GM23248 (cell line): ENCODE results near the gene PXT1. TPM values are rescaled to one million over a fixed set of nuclear protein-coding genes. Genes with fewer than 3 reads are reported as not detected.

Experiments
- DNase-seq: peaks from one replicate; pipeline ENCODE4 v3.0.0-alpha.2; 2015
- H2AFZ ChIP-seq: fragments of 200-600 bp; sonication (generic); 2 replicates; pipeline ENCODE4 v1.6.1; 2016; ENCODE audit warnings: antibody characterized with exemption
- H3F3A ChIP-seq: fragments of 200-600 bp; sonication (generic); 2 replicates; pipeline ENCODE4 v1.6.1; 2016; ENCODE audit warnings: mild to moderate bottlenecking, antibody characterized with exemption, mixed run types; ENCODE audit not compliant: insufficient read depth
- H3K27ac ChIP-seq: fragments of 200-600 bp; sonication (generic); 2 replicates; pipeline ENCODE4 v1.5.1; 2016; ENCODE audit warnings: mild to moderate bottlenecking
- H3K27me3 ChIP-seq: fragments of 200-600 bp; sonication (generic); replicated peaks from 2 replicates; pipeline ENCODE4 v1.6.1; 2016; ENCODE audit warnings: mild to moderate bottlenecking; ENCODE audit not compliant: insufficient read depth
- H3K36me3 ChIP-seq: fragments of 200-600 bp; sonication (generic); 2 replicates; pipeline ENCODE4 v1.6.1; 2016; ENCODE audit warnings: low read depth, mild to moderate bottlenecking
- H3K4me1 ChIP-seq: fragments of 200-600 bp; sonication (generic); 2 replicates; pipeline ENCODE4 v1.6.1; 2016; ENCODE audit warnings: mild to moderate bottlenecking; ENCODE audit not compliant: insufficient read depth
- H3K4me2 ChIP-seq: fragments of 200-600 bp; sonication (generic); one replicate; pipeline ENCODE4 v1.6.1; 2016; ENCODE audit warnings: mild to moderate bottlenecking; ENCODE audit not compliant: unreplicated experiment
- H3K4me3 ChIP-seq: fragments of 200-600 bp; sonication (generic); 2 replicates; pipeline ENCODE4 v1.5.1; 2016; ENCODE audit warnings: mild to moderate bottlenecking
- H3K79me2 ChIP-seq: fragments of 200-600 bp; sonication (generic); 2 replicates; pipeline ENCODE4 v1.6.1; 2016; ENCODE audit warnings: mild to moderate bottlenecking; ENCODE audit not compliant: insufficient read depth
- H3K9ac ChIP-seq: fragments of 200-600 bp; sonication (generic); 2 replicates; pipeline ENCODE4 v1.6.1; 2016; ENCODE audit warnings: mild to moderate bottlenecking
- H3K9me2 ChIP-seq: fragments of 200-600 bp; sonication (generic); 2 replicates; pipeline ENCODE4 v1.6.1; 2016; ENCODE audit warnings: mixed run types, mild to moderate bottlenecking, moderate library complexity; ENCODE audit not compliant: insufficient read depth
- H3K9me3 ChIP-seq: fragments of 200-600 bp; sonication (generic); one replicate; pipeline ENCODE4 v1.6.1; 2017; ENCODE audit warnings: low read depth
- H4K20me1 ChIP-seq: fragments of 200-600 bp; sonication (generic); 2 replicates; pipeline ENCODE4 v1.6.0; 2016; ENCODE audit not compliant: insufficient read depth
- EZH2 ChIP-seq: fragments of 200-600 bp; sonication (generic); IDR thresholded peaks from 2 replicates; pipeline ENCODE4 v1.6.1; 2018; ENCODE audit warnings: antibody characterized with exemption, mild to moderate bottlenecking; ENCODE audit not compliant: insufficient read depth, poor library complexity, severe bottlenecking
- EZH2phosphoT487 ChIP-seq: fragments of 200-600 bp; sonication (generic); IDR thresholded peaks from 2 replicates; pipeline ENCODE4 v1.6.1; 2018; ENCODE audit warnings: antibody characterized with exemption, moderate library complexity, mild to moderate bottlenecking, low read depth; ENCODE audit not compliant: insufficient read depth
- WGBS, 2 experiments: methylation state at CpG; one replicate each; pipeline ENCODE4 v1.1.6; 2015 to 2017; ENCODE audit warnings: low lambda C conversion rate in 2 of 2, low coverage in 1 of 2; ENCODE audit errors: missing lambda C conversion rate in 2 of 2; 5-methylcytosine and 5-hydroxymethylcytosine counted together
- in situ Hi-C: fragments of 300-500 bp; cut with MboI; formaldehyde crosslinking; loops from 2 replicates; pipeline ENCODE4 v1.15.0; 2020
- polyA plus RNA-seq: library from polyadenylated mRNA; unstranded; fragments of >200 nt; fragmentation: Nextera tagmentation; extraction: Ambion mirVana; gene quantifications from 2 replicates; pipeline ENCODE4 v1.2.1, GENCODE V29; 2016
- total RNA-seq: library from RNA; depleted of rRNA; stranded (reverse); fragments of >200 nt; shearing (Covaris generic); gene quantifications from 2 replicates; pipeline ENCODE4 v1.2.3, GENCODE V29; 2014

PXT1 gene
- total and polyA plus RNA-seq, 2 experiments from 2014 or later, result not detected

GRCh38 chr6:36443471-36444428 is 1.1 kb upstream of the PXT1 start:
- H3K4me2 ChIP-seq, result peak overlapping the region; percentile 98
- peaks cover 38% of the 10 kb centered on the region for H3F3A ChIP-seq
- peak overlapping the region; percentile 87 for H2AFZ ChIP-seq
- peaks cover 37% of the 10 kb centered on the region for H3K4me1 ChIP-seq
- in situ Hi-C loops, result no loop called here
- H3K27ac ChIP-seq, result peak overlapping the region; percentile 92
- H3K9me3 ChIP-seq, result no peaks in the 10 kb centered on the region
- TF ChIP-seq EZH2phosphoT487 (no peak), EZH2 (no peak)
- peak overlapping the region; percentile 87 for H3K4me3 ChIP-seq
- 4 to 6% methylated on average over 18 of the region's 18 CpGs for WGBS, 2 experiments
- H3K9ac ChIP-seq, result peak overlapping the region; percentile 91
- DNase-seq, result peak; percentile 53
- H3K36me3 ChIP-seq, result peaks cover 9% of the 10 kb centered on the region; the same call in 1 of the 2 replicates
- no peaks in the 10 kb centered on the region for H4K20me1 ChIP-seq
- H3K79me2 ChIP-seq, result peaks cover 58% of the 10 kb centered on the region
- no peaks in the 10 kb centered on the region for H3K9me2 ChIP-seq
- H3K27me3 ChIP-seq, result no peaks in the 10 kb centered on the region

GRCh38 chr6:36442103-36442670 is 467 bp downstream of the PXT1 start:
- peak overlapping the region; percentile 92 for H3K27ac ChIP-seq
- no peaks in the 10 kb centered on the region for H4K20me1 ChIP-seq
- H3K27me3 ChIP-seq, result no peaks in the 10 kb centered on the region
- H3K4me1 ChIP-seq, result peaks cover 39% of the 10 kb centered on the region
- peaks cover 38% of the 10 kb centered on the region for H3F3A ChIP-seq
- H2AFZ ChIP-seq, result peak overlapping the region; percentile 87
- no peaks in the 10 kb centered on the region for H3K9me2 ChIP-seq
- TF ChIP-seq EZH2phosphoT487, result no peak
- TF ChIP-seq EZH2, result no peak
- H3K9me3 ChIP-seq, result no peaks in the 10 kb centered on the region
- WGBS, 2 experiments, result 33 to 45% methylated on average over 12 of the region's 12 CpGs
- 0 out of 2 replicates have a peak, but pooled peaks cover 9% of the 10 kb centered on the region for H3K36me3 ChIP-seq
- peak overlapping the region; percentile 91 for H3K9ac ChIP-seq
- in situ Hi-C loops, result no loop called here
- no peak for DNase-seq
- peak overlapping the region; percentile 87 for H3K4me3 ChIP-seq
- peak overlapping the region; percentile 98 for H3K4me2 ChIP-seq
- H3K79me2 ChIP-seq, result peaks cover 43% of the 10 kb centered on the region

GRCh38 chr6:36441307-36441894 is 1.3 kb downstream of the PXT1 start:
- TF ChIP-seq EZH2 (no peak), EZH2phosphoT487 (no peak)
- H3K27ac ChIP-seq, result peak overlapping the region; percentile 92
- no peaks in the 10 kb centered on the region for H3K9me2 ChIP-seq
- H2AFZ ChIP-seq, result peak overlapping the region; percentile 17; the same call in 1 of the 2 replicates
- no peaks in the 10 kb centered on the region for H3K9me3 ChIP-seq
- peak; percentile 100 for DNase-seq
- H3K4me2 ChIP-seq, result peak overlapping the region; percentile 98
- peaks cover 35% of the 10 kb centered on the region for H3K79me2 ChIP-seq
- H3K36me3 ChIP-seq, result 0 out of 2 replicates have a peak, but pooled peaks cover 3% of the 10 kb centered on the region
- in situ Hi-C loops, result no loop called here
- H4K20me1 ChIP-seq, result no peaks in the 10 kb centered on the region
- H3K4me1 ChIP-seq, result peaks cover 47% of the 10 kb centered on the region
- H3K9ac ChIP-seq, result peak overlapping the region; percentile 91
- no peak overlapping the region for H3K4me3 ChIP-seq
- H3F3A ChIP-seq, result peaks cover 45% of the 10 kb centered on the region
- no peaks in the 10 kb centered on the region for H3K27me3 ChIP-seq
- 2 to 3% methylated on average over 8 of the region's 8 CpGs for WGBS, 2 experiments

- no peaks in the 10 kb centered on the region for H3K9me3 ChIP-seq
- peak overlapping the region; percentile 34 for H3K4me3 ChIP-seq
- no peaks in the 10 kb centered on the region for H4K20me1 ChIP-seq
- H3K79me2 ChIP-seq, result no peaks in the 10 kb centered on the region
- no peaks in the 10 kb centered on the region for H3K9me2 ChIP-seq
- no peaks in the 10 kb centered on the region for H3K36me3 ChIP-seq
- in situ Hi-C loops, result no loop called here
- no peak overlapping the region for H2AFZ ChIP-seq
- peak overlapping the region; percentile 72 for H3K4me2 ChIP-seq
- WGBS, 2 experiments, result 0% methylated on average over 1 of the region's 1 CpG
- peaks cover 55% of the 10 kb centered on the region for H3K4me1 ChIP-seq
- no peak for TF ChIP-seq EZH2phosphoT487
- peak; percentile 88 for DNase-seq
- no peaks in the 10 kb centered on the region for H3K27me3 ChIP-seq
- H3F3A ChIP-seq, result peaks cover 41% of the 10 kb centered on the region
- peak overlapping the region; percentile 57 for H3K9ac ChIP-seq
- peak overlapping the region; percentile 72 for H3K27ac ChIP-seq
Observed at GRCh38 chr6:36436466-36436865, 6.2 kb downstream of the PXT1 start.
